Measurements from ENCODE around the gene FAM13A.

FAM13A gene

GRCh38 chr4:88761342-88761741 is 295.6 kb downstream of the FAM13A start:
- H3K27ac ChIP-seq, result no peak overlapping the region
- TF ChIP-seq, protein P1, sequence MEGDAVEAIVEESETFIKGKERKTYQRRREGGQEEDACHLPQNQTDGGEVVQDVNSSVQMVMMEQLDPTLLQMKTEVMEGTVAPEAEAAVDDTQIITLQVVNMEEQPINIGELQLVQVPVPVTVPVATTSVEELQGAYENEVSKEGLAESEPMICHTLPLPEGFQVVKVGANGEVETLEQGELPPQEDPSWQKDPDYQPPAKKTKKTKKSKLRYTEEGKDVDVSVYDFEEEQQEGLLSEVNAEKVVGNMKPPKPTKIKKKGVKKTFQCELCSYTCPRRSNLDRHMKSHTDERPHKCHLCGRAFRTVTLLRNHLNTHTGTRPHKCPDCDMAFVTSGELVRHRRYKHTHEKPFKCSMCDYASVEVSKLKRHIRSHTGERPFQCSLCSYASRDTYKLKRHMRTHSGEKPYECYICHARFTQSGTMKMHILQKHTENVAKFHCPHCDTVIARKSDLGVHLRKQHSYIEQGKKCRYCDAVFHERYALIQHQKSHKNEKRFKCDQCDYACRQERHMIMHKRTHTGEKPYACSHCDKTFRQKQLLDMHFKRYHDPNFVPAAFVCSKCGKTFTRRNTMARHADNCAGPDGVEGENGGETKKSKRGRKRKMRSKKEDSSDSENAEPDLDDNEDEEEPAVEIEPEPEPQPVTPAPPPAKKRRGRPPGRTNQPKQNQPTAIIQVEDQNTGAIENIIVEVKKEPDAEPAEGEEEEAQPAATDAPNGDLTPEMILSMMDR (IDR thresholded peaks at IDR 0.05), result no peak
- TF ChIP-seq ZFX (IDR thresholded peaks at IDR 0.05; ENCODE audit: borderline replicate concordance), result no peak

DNA sequence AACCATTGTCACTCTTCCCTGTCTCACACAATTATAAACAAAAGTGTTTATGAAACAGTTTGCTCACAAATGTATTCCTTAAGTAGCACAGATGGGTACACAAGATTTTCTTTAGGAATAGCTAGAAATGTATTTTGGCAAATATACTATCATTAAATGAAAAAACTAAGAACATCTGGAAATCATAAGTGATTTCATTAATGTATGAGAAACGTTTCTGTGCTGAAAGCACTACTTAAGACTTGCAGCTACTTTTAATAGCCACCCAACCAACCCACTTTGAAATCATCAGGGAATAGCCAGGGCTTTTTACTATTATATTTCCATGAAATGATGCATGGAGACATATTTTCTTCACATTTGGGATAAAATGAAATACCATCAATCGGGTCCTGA is 297.1 kb downstream of the FAM13A start:
- TF ChIP-seq, protein P1 (IDR thresholded peaks at IDR 0.05), result no peak
- no peak for TF ChIP-seq ZFX (IDR thresholded peaks at IDR 0.05; ENCODE audit: borderline replicate concordance)
- H3K27ac ChIP-seq, result no peak overlapping the region

GRCh38 chr4:88759039-88759894 is 297.7 kb downstream of the FAM13A start:
- TF ChIP-seq, protein P1 (IDR thresholded peaks at IDR 0.05), result no peak
- no peak for TF ChIP-seq ZFX (IDR thresholded peaks at IDR 0.05; ENCODE audit: borderline replicate concordance)
- H3K27ac ChIP-seq, result no peak overlapping the region

GRCh38 chr4:88758264-88758663 is 298.7 kb downstream of the FAM13A start:
- TF ChIP-seq, protein P1 (IDR thresholded peaks at IDR 0.05), result no peak
- TF ChIP-seq ZFX (IDR thresholded peaks at IDR 0.05; ENCODE audit: borderline replicate concordance), result no peak
- H3K27ac ChIP-seq, result no peak overlapping the region

DNA sequence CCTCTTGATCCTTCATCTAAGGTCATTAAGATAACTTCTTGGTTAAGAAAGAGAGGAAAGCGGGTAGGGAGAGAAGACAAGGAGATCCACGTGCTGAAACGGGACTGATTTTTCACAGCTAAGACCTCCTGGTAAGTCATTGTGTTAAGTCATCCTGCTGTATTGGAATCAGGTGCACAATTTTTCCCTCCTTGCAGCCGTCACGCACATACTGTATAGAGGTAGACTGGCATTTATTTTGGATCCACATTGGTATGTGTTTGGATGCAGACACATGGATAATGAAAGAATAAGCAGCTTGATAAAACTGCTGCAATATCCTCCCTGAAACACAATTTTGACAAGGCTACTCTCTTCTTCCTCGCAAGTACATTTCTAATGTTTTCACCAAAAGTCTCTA is 299.2 kb downstream of the FAM13A start:
- H3K27ac ChIP-seq, result no peak overlapping the region
- TF ChIP-seq, protein P1 (IDR thresholded peaks at IDR 0.05), result no peak
- no peak for TF ChIP-seq ZFX (IDR thresholded peaks at IDR 0.05; ENCODE audit: borderline replicate concordance)

- TF ChIP-seq, protein P1 (IDR thresholded peaks at IDR 0.05), result no peak
- no peak for TF ChIP-seq ZFX (IDR thresholded peaks at IDR 0.05; ENCODE audit: borderline replicate concordance)
- no peak overlapping the region for H3K27ac ChIP-seq
Measured at GRCh38 chr4:88757067-88757466, 299.9 kb downstream of the FAM13A start.

DNA sequence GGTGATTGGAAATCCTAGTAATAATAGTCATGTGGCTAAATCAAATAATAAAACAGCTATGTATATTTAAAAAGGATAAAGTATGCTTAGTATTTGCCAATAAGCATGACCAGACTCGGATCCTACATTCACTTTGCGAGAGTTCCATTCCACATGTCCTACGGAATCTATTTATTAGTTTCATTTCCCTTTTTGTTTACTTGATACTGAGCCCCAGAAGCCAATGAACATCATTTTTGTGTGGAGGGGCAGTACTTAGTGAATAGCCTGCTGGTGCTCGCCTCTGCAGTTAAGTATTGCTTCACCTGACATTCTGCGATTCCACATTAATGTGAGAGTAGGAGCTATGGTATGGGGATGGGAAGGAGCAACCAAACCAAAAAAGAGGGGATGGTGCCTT is 300.8 kb downstream of the FAM13A start:
- no peak overlapping the region for H3K27ac ChIP-seq

More for the DNA sequence above, 300.8 kb downstream of the FAM13A start:
- TF ChIP-seq, protein P1 (IDR thresholded peaks at IDR 0.05), result no peak
- no peak for TF ChIP-seq ZFX (IDR thresholded peaks at IDR 0.05; ENCODE audit: borderline replicate concordance)
